Small intestine (tissue), 7 donors: ENCODE data around the gene CERKL. TPM values are rescaled to one million over a fixed set of nuclear protein-coding genes. Genes with fewer than 3 reads are reported as not detected.

Source experiments
- DNase-seq, 2 donors: peaks; one replicate each; pipeline versions ENCODE4 v3.0.0 to v3.0.0-alpha.2; 2013
- FAIRE-seq: peaks from 2 replicates; lab custom pipeline; 2012; peaks lifted over from hg19 to GRCh38; lab: Jason Lieb, UNC
- H3K27ac ChIP-seq, 3 donors: one replicate each; pipeline ENCODE4 v1.5.1; 2013; ENCODE audit warnings: low read length in 2 of 3, mild to moderate bottlenecking in 2 of 3, control low read depth in 1 of 3, inconsistent platforms in 1 of 3, low read depth in 1 of 3, moderate library complexity in 1 of 3
- H3K27me3 ChIP-seq, 3 donors: one replicate each; pipeline ENCODE4 v1.6.1; 2013; ENCODE audit warnings: low read length in 3 of 3, inconsistent platforms in 1 of 3; ENCODE audit not compliant: control insufficient read depth in 3 of 3, insufficient read depth in 3 of 3
- H3K36me3 ChIP-seq, 3 donors: one replicate each; pipeline ENCODE4 v1.6.1; 2013; ENCODE audit warnings: low read length in 3 of 3, inconsistent platforms in 1 of 3, low read depth in 1 of 3, mild to moderate bottlenecking in 1 of 3, moderate library complexity in 1 of 3; ENCODE audit not compliant: control insufficient read depth in 3 of 3, insufficient read depth in 2 of 3
- H3K4me1 ChIP-seq, 3 donors: one replicate each; pipeline ENCODE4 v1.6.1; 2013; ENCODE audit warnings: low read length in 2 of 3, inconsistent platforms in 1 of 3, low read depth in 1 of 3, mild to moderate bottlenecking in 1 of 3, moderate library complexity in 1 of 3; ENCODE audit not compliant: control insufficient read depth in 3 of 3, insufficient read depth in 2 of 3
- H3K4me3 ChIP-seq, 3 donors: one replicate each; pipeline ENCODE4 v1.5.1; 2013; ENCODE audit warnings: low read length in 3 of 3, control low read depth in 1 of 3, inconsistent platforms in 1 of 3, low read depth in 1 of 3, mild to moderate bottlenecking in 1 of 3, moderate library complexity in 1 of 3
- H3K9me3 ChIP-seq, 2 donors: one replicate each; pipeline ENCODE4 v1.6.1; 2013; ENCODE audit warnings: low read depth in 1 of 2, low read length in 1 of 2; ENCODE audit not compliant: control insufficient read depth in 2 of 2, insufficient read depth in 1 of 2
- WGBS, 3 donors: extraction: QIAGEN DNeasy Blood & Tissue Kit; methylation state at CpG; one replicate each; pipeline ENCODE4 v1.1.7; 2013; 5-methylcytosine and 5-hydroxymethylcytosine counted together
- polyA plus RNA-seq, 4 donors: library from polyadenylated mRNA; stranded (reverse) in 3 of 4; unstranded in 1 of 4; fragments of 200-250 nt in 3 of 4; fragments of 120-200 nt in 1 of 4; gene quantifications; one replicate each; pipeline versions ENCODE4 v1.2.1 to v1.2.3, GENCODE V29; 2013
- donor health status: healthy with polysubstance abuse.
- donor health status: control.
- donor health status: control.
- donor health status: Bipolar disorder and iron deficiency.
- donor health status: healthy.

The CERKL gene
- polyA plus RNA-seq, 4 donors: 1.1 to 7.9 (median 2.2) TPM; not detected in 1

DNA sequence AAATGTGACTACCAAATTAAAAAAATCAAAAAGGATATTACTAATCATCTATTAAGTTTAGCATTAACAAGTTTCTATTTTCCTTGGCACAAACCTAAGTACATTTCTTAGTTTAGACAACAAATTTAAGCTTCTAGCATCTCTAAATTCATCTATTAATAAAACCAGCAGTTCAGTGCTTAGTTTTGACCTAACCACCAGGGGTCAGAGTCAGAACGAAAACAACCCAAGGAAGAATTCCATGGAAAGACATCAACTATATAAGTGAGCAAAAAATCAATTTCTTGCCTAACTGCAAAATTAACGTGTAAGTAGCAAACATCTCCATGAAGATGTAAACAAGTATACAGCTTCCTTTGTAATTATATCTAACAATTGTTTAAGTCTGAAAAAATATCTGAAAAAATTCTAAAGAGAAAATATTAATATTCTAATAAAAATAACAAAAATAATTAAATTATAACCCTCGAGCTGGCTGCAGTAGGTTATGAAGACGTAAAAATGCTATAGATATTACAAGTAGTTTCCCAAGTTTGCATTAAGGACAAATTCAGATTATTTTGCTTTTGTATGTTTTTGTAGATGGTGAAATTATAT lies 83.7 kb downstream of the CERKL start:
- H3K4me3 ChIP-seq: no peak overlapping the region
- no peaks in the 10 kb centered on the region for H3K36me3 ChIP-seq
- H3K27me3 ChIP-seq: no peaks in the 10 kb centered on the region
- no peak overlapping the region for H3K27ac ChIP-seq
- FAIRE-seq: peak; percentile 76
- DNase-seq: peak; percentile 44 to 56
- 32 to 41% (median 33%) methylated on average over 4 of the region's 4 CpGs for WGBS, 3 donors
- H3K9me3 ChIP-seq: no peaks in the 10 kb centered on the region
- H3K4me1 ChIP-seq: peaks cover 0 to 18% (median 2%) of the 10 kb centered on the region in 3 donors

- FAIRE-seq: no peak
- no peaks in the 10 kb centered on the region for H3K27me3 ChIP-seq
- H3K4me3 ChIP-seq: no peak overlapping the region
- DNase-seq: no peak
- no peaks in the 10 kb centered on the region for H3K9me3 ChIP-seq
- H3K4me1 ChIP-seq: peaks cover 0 to 11% (median 2%) of the 10 kb centered on the region in 3 donors
- H3K27ac ChIP-seq: no peak overlapping the region
- H3K36me3 ChIP-seq: no peaks in the 10 kb centered on the region
- WGBS, 3 donors: 57 to 73% (median 65%) methylated on average over 4 of the region's 4 CpGs
These were observed 85.9 kb downstream of the CERKL start for GRCh38 chr2:181570833-181571661.

- FAIRE-seq: no peak
- WGBS, 3 donors: 79 to 91% (median 91%) methylated on average over 2 of the region's 2 CpGs
These were observed 86.8 kb downstream of the CERKL start for GRCh38 chr2:181570059-181570458.

DNA sequence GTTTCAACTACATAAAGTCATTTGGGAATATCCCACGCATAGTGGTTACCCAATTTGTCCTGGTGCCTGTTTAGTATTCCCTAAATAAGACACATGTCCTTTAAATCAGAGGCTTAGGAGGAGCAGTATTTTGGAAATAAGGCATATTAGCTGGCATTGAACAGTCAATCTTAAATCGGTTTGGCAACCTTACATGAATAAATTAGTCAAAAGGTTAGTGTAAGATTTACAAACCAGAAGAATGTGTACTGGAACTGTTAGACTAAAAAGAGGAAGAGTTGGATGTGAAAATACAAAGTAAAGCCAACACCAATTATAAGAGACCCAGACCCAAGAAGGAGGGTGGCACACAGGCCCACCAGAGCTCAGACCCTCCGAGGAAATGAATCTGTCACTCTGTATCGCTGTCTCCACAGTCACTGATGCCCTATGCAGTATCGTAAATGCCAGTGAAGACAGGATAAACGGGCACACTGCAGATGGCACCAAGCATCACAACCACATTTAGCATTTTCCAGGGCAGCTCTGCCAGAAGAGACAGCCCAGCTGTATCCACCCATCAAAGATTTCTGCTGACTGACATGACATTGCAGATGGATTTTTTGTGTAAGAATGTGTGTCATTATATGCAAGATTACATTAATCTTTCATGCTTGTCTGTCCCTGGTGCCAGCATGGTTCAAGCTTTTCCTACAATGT lies 90.4 kb downstream of the CERKL start:
- WGBS, 3 donors: 86 to 90% (median 86%) methylated on average over 6 of the region's 6 CpGs

More at GRCh38 chr2:181570059-181570458, 86.8 kb downstream of the CERKL start:
- no peaks in the 10 kb centered on the region for H3K27me3 ChIP-seq
- H3K4me3 ChIP-seq: no peak overlapping the region
- no peak overlapping the region for H3K27ac ChIP-seq
- no peaks in the 10 kb centered on the region for H3K9me3 ChIP-seq
- H3K36me3 ChIP-seq: no peaks in the 10 kb centered on the region
- peaks cover 0 to 3% (median 2%) of the 10 kb centered on the region in 3 donors for H3K4me1 ChIP-seq
- DNase-seq: no peak

DNA sequence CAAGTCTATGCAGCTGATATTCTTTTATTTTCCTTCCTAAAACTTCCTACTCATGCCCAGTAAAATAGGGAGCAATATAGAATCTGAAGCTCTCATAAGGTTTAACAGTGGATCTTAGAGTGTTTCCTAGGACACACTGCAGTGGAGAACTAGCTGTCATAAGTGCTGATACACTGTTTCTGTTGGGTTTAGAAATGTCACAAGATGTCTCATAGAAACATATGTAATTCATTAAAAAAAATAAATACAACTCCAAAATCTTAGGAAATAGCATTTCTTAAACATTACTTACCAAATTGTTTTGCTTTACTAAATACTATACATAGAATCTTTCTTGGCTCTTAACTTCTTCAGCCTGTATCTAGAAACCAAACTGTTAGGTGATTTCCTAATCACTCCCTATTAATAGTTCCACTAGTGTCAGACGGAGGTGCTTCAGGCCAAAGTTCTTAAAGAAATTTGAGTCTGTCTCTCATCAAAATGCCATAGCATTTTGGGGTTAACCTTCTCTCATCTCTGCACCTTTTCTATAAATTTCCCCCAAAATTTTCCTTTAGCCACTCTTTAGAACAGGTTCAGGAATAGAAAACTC lies 93.7 kb downstream of the CERKL start:
- 74 to 78% (median 76%) methylated on average over 1 of the region's 1 CpG for WGBS, 3 donors
- no peak overlapping the region for H3K4me3 ChIP-seq
- H3K9me3 ChIP-seq: no peaks in the 10 kb centered on the region
- DNase-seq (no peak), FAIRE-seq (no peak)
- H3K27me3 ChIP-seq: no peaks in the 10 kb centered on the region
- no peak overlapping the region for H3K27ac ChIP-seq
- H3K4me1 ChIP-seq: no peaks in the 10 kb centered on the region
- no peaks in the 10 kb centered on the region for H3K36me3 ChIP-seq

More for the DNA sequence above, 90.4 kb downstream of the CERKL start:
- DNase-seq: no peak
- Histone ChIP-seq H3K36me3 (no peaks in the 10 kb centered on the region), H3K9me3 (no peaks in the 10 kb centered on the region), H3K4me1 (no peaks in the 10 kb centered on the region), H3K27ac (no peak overlapping the region), H3K27me3 (no peaks in the 10 kb centered on the region), H3K4me3 (no peak overlapping the region)
- no peak for FAIRE-seq

DNA sequence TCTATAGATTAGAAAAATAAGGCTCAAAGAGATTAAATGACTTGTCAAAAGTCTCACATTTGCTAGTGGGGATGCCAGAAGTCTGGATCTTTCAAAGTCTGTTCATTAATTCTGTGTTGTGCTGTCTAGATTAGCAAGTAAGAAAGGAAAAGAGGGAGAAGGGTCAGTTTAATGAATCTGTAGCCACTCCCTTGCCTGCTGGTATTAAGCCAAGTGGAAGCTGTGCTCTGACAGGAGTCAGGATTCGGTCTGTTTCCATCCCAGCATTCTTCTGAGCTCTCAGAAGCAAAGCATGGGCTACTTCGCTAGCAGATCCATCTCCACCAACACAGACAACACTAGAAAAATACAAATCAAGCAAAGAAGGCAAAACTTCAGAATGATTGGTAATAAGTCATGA lies 98.5 kb downstream of the CERKL start:
- FAIRE-seq (no peak), DNase-seq (no peak)
- H3K27me3 ChIP-seq: no peaks in the 10 kb centered on the region
- WGBS, 3 donors: 86 to 97% (median 95%) methylated on average over 2 of the region's 2 CpGs
- H3K9me3 ChIP-seq: no peaks in the 10 kb centered on the region
- H3K4me3 ChIP-seq: no peak overlapping the region
- H3K36me3 ChIP-seq: no peaks in the 10 kb centered on the region
- no peaks in the 10 kb centered on the region for H3K4me1 ChIP-seq
- no peak overlapping the region for H3K27ac ChIP-seq

DNA sequence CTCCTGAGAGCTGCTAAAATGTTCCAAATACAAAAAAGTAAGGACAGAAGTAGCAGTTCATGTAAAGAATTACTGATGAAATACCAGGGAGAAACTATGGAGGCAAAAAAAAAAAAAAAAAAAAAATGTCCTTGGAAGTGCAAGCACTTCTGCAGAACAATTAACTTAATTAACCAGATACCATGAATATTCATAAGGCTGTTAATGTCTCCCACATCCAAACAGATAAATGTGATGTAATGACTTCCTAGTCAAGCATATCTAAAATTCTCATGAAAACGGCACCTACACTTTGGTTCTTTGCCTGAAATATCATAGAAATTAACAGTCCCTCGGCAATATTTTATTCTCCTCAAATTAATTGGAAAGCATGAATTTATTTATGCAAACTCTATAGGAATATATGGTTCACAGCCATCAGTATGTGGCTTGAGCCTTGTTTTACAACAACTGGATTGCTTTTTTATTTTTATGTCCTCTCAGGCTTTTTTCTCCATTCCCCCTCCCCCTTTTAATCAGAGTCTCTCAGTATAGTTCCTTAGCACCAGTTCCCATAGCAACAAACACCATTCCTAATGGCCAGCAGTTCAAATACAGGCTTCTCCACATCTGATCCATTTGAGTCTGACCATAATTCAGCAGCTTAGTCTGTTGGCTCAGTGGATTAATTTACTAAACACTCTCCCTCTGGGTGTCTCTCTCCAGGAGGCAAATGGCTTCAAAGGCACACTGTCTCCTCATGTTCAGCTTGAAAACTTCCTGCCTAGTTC lies 102.7 kb downstream of the CERKL start:
- DNase-seq (no peak), FAIRE-seq (no peak)
- no peaks in the 10 kb centered on the region for H3K27me3 ChIP-seq
- H3K36me3 ChIP-seq: no peaks in the 10 kb centered on the region
- WGBS, 3 donors: 82 to 86% (median 86%) methylated on average over 2 of the region's 2 CpGs
- H3K9me3 ChIP-seq: no peaks in the 10 kb centered on the region
- no peaks in the 10 kb centered on the region for H3K4me1 ChIP-seq
- H3K27ac ChIP-seq: no peak overlapping the region
- H3K4me3 ChIP-seq: no peak overlapping the region
